Measurements from ENCODE around the gene CCR3. TPM values are rescaled to one million over a fixed set of nuclear protein-coding genes. Genes with fewer than 3 reads are reported as not detected.

Gene CCR3
- total RNA-seq, 2 experiments from 2014 or later = not detected

DNA sequence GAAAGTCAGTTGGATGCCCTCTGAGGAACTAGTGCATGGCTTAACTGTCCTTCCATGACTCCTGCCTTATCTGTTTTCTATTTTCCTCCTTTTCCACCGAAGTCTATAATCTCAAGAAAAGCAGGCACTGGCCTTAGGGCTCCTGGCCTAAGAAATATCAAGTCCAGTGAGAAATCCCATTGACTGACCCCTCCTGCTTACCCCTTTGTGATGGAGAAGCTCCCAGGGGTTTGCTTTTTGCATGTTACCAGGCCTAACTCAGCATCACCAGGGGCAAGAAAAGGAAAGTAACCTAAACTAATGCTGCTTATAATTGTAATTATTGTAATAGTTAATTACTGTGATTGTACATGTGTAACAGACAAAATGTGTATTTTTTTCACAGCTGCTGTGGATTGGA, 21.7 kb downstream of the CCR3 start:
- POLR2A ChIA-PET = no interaction called here
- CTCF ChIA-PET = no interaction called here

DNA sequence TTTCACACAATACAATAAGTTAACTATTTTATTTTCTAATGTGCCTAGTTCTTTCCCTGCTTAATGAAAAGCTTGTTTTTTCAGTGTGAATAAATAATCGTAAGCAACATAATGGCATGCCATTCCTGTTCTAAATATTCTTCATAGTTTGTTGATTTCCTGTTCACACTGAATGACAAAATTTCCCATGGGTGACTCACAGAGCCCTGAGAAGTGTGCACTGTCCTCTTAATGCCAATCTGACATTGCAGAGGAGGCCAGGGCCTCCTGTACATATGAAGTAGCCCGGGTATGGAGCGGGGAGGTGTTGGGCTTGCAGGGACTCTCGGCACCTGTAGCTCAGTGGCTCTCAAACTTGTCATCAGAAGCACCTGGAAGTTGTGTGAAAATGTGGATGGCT, 24.3 kb downstream of the CCR3 start:
- CTCF ChIA-PET = interaction anchor here (0.6 to 1.7 kb wide), 4 partner anchors 10 to 112 kb away, joined by 3 to 6 read pairs (median 4); no protein-coding TSS in a partner anchor
- POLR2A ChIA-PET = interaction anchor here (1.0 kb wide), 1 partner anchor 103 kb away, joined by 4 read pairs; no protein-coding TSS in a partner anchor

DNA sequence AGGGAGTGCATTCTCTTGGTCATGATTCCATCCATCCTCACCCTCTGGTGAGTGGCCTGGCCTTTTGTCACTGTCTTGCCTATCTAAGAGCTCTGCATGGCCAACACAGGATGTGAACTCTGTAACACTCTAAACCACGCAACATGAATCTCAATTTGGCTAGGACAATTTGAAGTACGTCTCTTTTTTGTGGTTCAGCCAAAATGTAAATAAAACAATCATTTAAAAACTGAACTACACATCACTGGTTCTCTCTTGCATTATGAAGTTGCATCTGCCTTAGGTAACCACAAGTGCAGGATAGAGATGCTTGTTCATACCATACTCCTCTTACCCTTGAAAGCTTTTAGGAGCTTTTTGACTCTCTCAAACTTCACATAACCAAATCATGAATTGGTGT, 27.3 kb downstream of the CCR3 start:
- ChIA-PET POLR2A (interaction anchor here (1.4 kb wide), 1 partner anchor 30 kb away, joined by 11 read pairs; no protein-coding TSS in a partner anchor), CTCF (interaction anchor here (0.9 to 1.6 kb wide), 10 partner anchors 10 to 296 kb away, joined by 3 to 8 read pairs (median 3); no protein-coding TSS in a partner anchor)

DNA sequence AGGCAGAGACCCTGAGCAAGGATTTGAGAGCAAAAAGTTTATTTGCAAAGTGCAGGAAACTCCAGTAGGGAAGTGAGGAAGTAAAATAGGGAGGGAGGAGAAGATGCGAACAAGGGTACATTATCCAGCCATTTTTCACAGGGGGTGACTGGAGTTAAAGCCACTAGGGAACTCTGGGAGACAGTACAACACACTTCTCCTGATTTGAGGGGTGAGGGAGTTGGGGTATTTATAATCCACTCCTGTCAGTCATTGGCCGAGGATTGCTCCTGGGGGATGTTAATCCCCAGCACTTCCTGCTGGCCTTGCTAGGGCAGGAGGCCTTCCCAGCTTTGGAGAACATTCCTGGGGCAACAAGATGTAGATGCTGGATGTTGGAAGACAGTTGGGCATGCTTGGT, 28.2 kb downstream of the CCR3 start:
- POLR2A ChIA-PET = no interaction called here
- CTCF ChIA-PET = no interaction called here

DNA sequence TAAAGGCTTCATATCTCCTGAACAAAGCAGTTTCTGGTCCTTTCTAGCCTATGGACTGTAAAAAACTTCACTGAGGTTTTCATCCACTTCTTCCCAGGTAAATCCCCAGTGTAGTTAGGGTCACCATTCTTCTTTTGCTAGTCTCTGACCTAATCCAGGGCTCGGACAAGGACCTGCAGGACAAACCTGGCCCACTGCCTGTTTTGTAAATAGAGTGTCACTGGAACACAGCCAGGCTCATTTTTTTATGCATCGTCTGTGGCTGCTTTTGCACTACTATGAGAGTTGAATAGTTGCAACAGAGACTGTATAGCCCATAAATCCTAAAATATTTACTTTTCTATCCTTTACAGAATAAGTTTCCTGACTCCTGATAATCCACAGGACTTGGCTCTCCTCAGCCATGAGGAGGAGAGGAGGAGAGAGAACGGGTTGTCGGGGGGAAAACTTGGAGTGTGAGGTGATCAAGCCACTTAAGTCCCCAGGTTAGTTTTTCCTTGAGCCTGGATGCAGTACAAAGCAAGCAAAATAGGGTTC, 29.0 kb downstream of the CCR3 start:
- CTCF ChIA-PET = interaction anchor here (0.7 kb wide), 1 partner anchor 17 kb away, joined by 4 read pairs; no protein-coding TSS in a partner anchor
- POLR2A ChIA-PET = no interaction called here

DNA sequence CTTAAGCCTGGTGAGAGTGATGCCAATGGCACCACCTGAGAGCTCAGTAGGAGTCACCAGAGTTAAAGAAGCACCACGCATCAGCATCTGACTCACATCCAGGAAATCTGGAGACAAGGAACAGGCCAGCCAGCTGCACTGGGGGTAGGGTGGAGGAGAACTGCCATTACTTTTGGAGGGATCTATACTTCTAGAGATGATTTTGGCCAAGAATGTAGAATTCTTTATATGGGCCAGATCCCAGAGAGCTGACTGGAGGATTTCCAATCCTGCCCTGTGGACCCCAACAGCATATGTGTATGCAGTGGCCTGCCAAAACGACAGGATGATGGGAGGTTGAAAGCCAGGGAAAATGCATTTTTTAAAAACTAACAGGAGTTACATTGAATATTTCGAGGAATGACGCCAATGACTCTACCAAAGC, 29.8 kb downstream of the CCR3 start:
- ChIA-PET CTCF (interaction anchor here (0.6 to 1.5 kb wide), 3 partner anchors 64 to 99 kb away, joined by 3 to 4 read pairs (median 3); partner anchors contain the start of gene CCR5), POLR2A (no interaction called here)

DNA sequence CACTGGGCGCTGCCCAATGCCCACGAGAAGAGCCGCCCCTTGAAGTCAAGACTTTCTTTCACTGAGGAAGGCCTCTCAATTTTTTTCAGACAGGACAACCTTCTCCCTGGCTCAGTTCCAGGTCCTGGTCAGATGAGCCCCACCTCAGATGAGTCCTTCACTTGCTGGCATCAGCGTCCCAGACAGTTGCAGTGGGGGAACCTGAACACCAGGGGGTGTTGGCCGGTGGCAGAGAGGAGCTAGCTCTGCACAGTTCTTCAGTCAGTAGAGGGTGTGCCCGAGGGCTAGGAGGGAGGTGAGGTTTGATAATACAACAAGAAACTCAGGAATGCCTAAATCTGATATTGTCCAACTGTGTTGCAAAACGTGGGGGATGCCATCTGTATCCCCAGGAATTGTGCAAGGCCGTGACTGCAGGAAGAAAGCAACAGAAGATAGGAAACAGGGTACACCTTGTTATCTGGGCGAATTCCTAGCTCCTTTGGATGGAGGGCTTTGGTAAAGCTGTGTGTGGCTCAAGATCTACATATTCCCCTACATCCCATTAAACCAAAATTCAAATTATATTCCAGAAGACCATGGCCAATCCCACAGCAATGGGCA, 34.3 kb downstream of the CCR3 start:
- CTCF ChIA-PET = interaction anchor here (0.7 to 3.1 kb wide), 14 partner anchors 9 to 107 kb away, joined by 3 to 34 read pairs (median 6); partner anchors contain the start of gene CCR5
- POLR2A ChIA-PET = interaction anchor here (1.1 kb wide), 1 partner anchor 9 kb away, joined by 5 read pairs; no protein-coding TSS in a partner anchor

DNA sequence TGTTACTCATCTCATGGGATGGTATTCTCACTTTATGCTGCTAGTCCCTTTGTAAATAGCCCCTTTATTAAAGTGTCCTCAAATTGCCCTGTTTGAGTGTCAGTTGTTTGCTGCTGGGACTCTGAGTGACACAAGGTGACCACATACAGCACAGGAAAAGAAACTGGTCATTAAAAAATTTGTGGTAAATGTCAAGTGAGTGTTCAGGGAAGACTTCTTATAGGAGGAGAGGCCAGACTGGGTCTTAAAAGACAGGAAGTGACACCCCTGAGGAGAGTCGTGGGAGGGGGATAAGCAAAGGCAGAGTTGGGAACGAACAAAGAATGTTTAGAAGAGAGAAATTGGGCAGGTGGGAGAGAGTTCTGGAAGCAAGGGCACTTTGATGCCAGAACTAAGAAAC, 35.2 kb downstream of the CCR3 start:
- ChIA-PET CTCF (interaction anchor here (1.8 to 3.6 kb wide), 3 partner anchors 93 to 100 kb away, joined by 11 to 34 read pairs (median 29); partner anchors contain the start of gene CCR5), POLR2A (interaction anchor here (0.7 kb wide), 1 partner anchor 22 kb away, joined by 3 read pairs; no protein-coding TSS in a partner anchor)

DNA sequence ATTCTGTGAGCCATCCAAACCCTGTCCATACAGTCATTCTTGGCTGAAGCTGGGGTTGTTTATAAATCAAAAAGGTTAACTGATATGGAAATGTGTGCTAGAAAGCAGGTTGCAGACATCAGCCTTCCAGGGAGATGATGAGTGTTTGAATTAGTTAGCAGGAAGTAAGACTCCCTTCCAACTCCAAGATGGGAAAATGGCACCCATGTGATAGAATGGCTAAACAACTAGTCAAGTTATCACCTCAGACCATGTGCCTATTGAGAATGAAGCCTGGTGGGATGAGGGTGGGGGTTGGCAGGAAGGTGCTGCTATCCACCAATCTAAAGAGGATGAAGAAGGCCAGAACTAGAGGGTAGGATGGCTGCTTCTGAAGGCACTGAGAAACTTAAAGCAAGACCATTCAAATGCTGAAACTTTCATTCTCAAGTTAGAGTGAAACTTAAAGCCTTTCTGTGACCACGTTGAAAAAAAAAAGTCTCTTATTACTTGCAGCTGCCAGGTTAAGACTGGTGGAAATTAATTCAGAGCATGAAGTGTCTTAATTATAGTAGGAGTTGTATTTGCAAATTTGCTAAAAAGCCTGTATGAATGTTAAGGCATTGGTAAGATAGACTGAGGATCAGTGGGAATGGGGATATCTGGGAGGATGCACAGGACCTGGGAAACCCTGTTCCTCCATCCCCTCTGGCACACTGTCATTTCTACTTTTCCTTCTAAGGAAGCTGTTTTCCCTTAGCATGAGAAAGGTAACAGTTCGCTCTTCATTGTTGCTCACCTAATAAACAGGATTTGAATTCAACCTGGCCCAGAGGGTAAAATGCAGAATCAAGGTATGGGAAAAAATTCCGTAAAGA, 36.8 kb downstream of the CCR3 start:
- ChIA-PET POLR2A (interaction anchor here (0.6 to 1.4 kb wide), 2 partner anchors 20 to 585 kb away, joined by 3 to 4 read pairs; no protein-coding TSS in a partner anchor), CTCF (interaction anchor here (1.2 to 3.6 kb wide), 4 partner anchors 10 to 91 kb away, joined by 4 to 29 read pairs (median 8); partner anchors contain the start of gene CCR5)

DNA sequence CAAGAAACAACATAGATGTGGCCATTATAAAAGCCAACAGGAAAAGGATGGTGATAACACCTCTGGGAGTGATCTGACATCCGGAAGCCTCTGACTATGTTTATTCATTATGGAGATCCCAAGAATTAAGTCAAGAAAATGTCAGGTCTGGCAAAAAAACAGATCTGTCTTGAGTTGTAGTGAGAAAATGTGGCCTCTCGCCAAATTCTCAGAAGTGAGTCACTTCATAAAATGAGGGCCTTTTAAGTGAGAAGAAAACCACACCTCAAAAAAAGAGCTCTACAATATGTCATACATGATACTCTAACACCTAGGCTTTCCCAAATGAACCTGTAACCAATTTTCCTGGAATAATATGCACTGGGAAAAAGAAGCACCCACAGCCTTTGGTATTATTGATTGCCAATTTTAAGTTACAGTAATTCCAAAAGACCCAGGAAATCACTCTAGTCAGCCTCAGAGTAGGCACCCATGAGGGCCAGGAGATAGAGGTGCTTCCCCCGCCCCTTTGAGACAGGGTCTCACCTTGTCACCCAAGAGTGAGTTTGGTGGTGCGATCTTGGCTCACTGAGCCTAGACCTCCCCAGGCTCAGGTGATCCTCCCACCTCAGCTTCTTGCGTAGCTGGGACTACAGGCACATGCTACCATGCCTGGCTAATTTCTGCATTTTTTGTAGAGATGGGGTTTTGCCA, 38.0 kb downstream of the CCR3 start:
- ChIA-PET CTCF (interaction anchor here (0.7 to 3.6 kb wide), 5 partner anchors 11 to 90 kb away, joined by 3 to 29 read pairs (median 7); partner anchors contain the start of gene CCR5), POLR2A (interaction anchor here (1.0 to 1.4 kb wide), 2 partner anchors 18 to 89 kb away, joined by 4 to 6 read pairs; no protein-coding TSS in a partner anchor)

DNA sequence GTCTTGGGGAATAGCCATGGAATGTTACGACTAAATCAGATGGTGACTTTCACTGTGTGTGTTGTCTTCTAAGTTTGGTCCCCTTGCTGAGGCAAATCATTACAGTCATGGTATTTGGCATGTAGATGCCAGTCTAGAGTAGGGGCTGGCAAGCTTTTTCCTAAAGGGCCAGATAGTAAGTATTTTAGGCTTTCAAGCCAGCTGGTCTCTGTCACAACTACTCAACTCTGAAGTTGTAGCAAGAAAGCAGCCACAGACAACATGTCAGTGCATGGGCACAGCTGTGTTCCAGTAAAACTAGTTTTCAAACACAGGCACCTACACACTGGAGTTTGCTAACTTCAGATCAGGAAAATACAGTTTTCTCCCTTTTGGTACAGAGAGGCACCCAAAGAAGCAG, 39.3 kb downstream of the CCR3 start:
- ChIA-PET POLR2A (no interaction called here), CTCF (interaction anchor here (0.9 kb wide), 1 partner anchor 87 kb away, joined by 3 read pairs; no protein-coding TSS in a partner anchor)

DNA sequence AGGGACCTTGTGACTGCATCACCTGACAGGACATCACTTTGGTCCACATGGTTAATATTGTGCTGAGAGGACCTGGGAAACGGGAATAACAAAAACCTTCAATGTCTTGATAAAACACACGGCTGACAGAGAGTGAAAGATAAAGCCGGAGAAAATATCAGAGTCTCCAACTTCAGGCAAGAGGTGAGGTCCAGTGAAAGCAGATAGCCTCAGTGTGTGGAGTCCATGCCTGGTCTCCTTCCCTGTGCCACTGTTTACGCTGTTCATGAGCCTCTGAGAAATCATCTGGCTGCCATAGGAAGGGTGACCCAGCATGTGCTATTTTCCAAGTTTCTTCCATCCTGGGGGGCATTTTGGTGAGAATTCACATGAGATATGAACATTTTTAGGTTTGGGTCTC, 39.8 kb downstream of the CCR3 start:
- POLR2A ChIA-PET = no interaction called here
- CTCF ChIA-PET = interaction anchor here (0.9 kb wide), 1 partner anchor 87 kb away, joined by 3 read pairs; no protein-coding TSS in a partner anchor

DNA sequence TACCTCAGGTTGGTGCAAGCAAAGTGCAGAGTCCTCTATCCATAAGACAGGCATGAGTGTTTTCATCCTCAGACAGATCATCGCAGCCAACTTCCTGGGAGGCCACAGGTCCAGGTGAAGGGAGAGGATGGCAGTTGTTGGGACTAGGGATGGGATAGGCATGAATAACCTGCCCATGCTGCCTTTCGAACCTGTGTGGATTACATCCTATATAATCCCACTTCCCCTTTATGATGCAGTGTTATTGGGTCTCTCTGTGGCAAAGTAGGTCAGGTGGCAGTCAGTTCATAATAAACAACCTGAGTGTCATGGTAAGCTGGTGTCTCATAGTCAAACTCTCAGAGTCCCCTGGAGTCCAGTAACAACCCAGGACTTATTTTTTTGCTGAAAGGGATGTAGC, 40.4 kb downstream of the CCR3 start:
- ChIA-PET POLR2A (interaction anchor here (1.1 kb wide), 1 partner anchor 87 kb away, joined by 4 read pairs; the partner anchor contains the start of gene CCR5), CTCF (interaction anchor here (5.7 kb wide), 1 partner anchor 87 kb away, joined by 25 read pairs; the partner anchor contains the start of gene CCR5)

DNA sequence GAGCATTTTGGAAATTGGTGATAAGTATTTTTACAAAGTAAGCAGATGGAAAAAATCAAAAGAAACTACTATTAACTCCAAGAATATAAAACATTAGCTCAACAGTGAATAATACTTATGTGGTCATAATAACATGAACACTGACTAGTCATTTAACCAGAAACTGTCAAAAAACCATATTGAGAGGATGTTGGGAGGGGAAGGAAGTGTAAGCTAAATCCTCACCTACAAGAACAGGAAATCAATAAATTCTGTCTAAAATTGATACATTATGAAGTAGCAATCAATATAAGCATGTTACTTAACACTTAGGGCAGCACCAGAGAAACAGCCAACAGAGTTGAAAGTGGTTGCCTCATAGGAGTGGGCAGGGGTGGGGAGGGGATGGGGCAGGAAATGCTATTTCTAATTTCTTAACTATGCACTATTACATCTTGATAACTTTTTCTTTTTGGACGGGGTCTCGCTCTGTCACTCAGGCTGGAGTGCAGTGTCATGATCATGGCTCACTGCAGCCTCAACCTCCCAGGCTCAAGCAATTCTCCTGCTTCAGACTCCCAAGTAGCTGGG, 41.7 kb downstream of the CCR3 start:
- ChIA-PET CTCF (interaction anchor here (0.6 to 5.7 kb wide), 5 partner anchors 14 to 284 kb away, joined by 3 to 25 read pairs (median 3); partner anchors contain the start of genes CCR1 and CCR5), POLR2A (interaction anchor here (1.1 to 3.2 kb wide), 2 partner anchors 15 to 86 kb away, joined by 4 to 20 read pairs; partner anchors contain the start of gene CCR5)

DNA sequence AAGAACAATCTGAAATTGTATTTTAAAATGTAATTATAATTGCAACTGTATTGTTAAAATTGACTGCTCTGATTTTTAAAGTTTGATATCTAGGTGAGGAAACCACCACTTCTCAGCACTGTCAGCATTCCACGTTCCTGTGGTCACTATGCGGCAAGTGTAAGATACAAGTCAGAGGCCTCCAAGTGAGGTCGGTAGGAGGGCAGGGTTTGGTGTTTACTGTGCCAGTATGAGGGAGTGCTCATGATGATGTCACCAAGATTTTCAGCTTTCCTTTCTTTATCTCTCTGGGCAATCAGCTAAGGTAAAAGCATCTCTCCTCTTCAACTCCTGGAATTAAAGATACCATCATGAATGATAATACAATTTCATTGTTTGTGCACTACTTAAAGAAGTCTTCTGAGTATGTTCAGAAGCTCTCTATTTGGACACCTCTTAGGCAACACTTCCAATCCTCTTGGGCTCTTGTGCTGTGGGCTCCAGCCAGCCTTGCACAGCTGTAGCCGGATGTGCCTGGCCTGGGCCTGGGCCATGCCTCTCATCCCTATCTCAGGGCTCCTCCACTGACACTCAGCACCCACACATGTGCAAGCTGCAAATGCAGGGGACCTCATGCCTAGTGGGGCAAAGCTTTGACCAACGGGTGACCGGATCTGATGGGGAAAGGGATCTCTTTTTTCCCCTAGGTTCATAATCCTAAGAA, 42.9 kb downstream of the CCR3 start:
- ChIA-PET CTCF (interaction anchor here (0.9 to 5.7 kb wide), 6 partner anchors 8 to 85 kb away, joined by 3 to 25 read pairs (median 6); partner anchors contain the start of gene CCR5), POLR2A (interaction anchor here (0.9 to 3.2 kb wide), 4 partner anchors 8 to 85 kb away, joined by 3 to 20 read pairs (median 10); partner anchors contain the start of gene CCR5)

DNA sequence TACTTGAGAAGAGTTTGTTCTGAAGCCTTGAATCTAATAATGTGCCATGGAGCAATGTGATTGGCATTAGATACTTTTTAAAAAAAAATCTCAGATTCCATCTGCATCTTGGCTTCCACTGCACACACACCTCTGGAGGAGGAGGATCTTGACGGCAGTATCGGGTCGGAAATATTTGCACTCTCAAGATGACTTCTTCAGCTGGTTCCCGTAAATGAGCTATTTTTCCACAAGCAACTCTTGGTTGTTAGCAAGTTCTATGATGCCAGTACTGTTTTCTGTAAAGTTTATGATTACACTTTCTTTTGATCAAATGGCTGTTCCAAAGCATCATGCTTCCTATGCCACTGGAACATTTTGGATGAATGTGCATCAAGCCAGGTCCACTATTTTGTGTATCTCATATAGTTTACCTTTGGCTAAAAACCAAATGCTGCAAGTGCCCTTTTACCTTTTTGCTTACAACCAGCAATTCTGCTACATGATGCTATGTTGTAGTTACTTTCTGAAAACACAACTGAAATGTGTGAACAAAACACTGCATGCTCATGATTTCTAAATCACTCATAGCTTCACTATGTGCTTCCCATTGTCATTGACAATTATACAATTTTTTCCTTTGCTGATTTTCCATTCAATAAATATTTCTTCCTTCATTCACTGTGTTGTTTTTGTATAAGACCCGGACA, 43.8 kb downstream of the CCR3 start:
- POLR2A ChIA-PET = interaction anchor here (2.3 to 3.2 kb wide), 2 partner anchors 13 to 84 kb away, joined by 15 to 20 read pairs; partner anchors contain the start of gene CCR5

More for the DNA sequence above, 43.8 kb downstream of the CCR3 start:
- CTCF ChIA-PET = interaction anchor here (1.4 to 5.7 kb wide), 5 partner anchors 8 to 84 kb away, joined by 3 to 25 read pairs (median 6); partner anchors contain the start of gene CCR5
